Epithelial cell of proximal tubule (primary cell): ENCODE results near the gene GPC1. TPM values are rescaled to one million over a fixed set of nuclear protein-coding genes. Genes with fewer than 3 reads are reported as not detected.
A peak's percentile ranks its signal among the peaks of the same experiment; 100 is the strongest.

Experiments
- DNase-seq: peaks from one replicate; pipeline ENCODE4 v3.0.0-alpha.2; 2011; ENCODE audit warnings: low read depth
- H3K4me3 ChIP-seq: 2 replicates; pipeline ENCODE4 v1.5.1; 2011; ENCODE audit warnings: low read depth, mild to moderate bottlenecking, low read length
- total RNA-seq: library from RNA; depleted of rRNA; stranded (reverse); fragments of >200 nt; gene quantifications from 2 replicates; pipeline ENCODE4 v1.2.3, GENCODE V29; 2015
- TF ChIP-seq, protein P1 (sequence below): conservative IDR thresholded peaks from 2 replicates; pipeline ENCODE4 v1.5.1; 2012; ENCODE audit warnings: low read depth, mild to moderate bottlenecking, low read length

Gene GPC1
- total RNA-seq, 1 donor from 2014 or later: 45.4 TPM

DNA sequence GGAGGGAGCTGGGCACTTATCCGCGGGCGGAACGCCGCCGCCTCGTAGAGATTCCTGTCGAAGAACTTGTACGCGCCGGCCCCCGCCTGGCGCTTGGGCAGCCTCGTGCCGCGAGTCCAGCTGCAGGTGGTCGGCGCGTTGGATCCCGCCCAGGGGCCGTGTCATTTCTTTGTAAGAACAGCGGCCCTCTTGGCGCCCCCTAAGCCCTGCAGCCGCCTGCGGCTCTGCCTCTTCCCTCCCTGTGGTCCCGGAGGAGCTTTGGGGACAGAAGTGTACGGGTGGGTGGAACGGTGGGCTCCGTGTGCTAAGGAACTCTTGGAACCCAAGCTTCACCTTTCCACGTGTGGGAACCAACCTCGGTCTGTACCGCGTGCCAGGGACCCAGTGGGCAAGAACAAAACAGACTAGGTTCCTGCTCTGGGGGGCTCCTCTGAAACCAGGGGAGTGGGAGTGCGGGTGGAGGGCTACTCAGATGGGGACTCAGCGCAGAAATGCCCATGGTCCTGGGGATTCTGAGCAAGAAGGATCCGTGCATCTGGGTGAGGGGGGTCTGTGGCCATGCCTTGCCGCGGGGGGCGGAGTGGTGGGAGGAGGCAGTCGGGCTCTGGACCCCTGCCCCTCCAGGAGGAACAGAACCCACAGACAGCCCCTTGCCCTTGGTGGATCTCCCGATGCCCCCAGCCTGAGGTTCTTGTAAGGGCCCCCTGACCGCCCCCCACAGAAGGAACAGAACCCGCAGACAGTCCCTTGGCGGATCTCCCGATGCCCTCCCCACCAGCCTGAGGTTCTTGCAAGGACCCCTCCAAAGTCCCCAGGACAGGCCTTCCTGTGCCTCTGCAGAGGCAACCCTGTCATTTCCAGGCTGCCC is 1.5 kb downstream of the GPC1 start:
- no peak for DNase-seq
- peak overlapping the region; percentile 67 for H3K4me3 ChIP-seq
- TF ChIP-seq, protein P1, sequence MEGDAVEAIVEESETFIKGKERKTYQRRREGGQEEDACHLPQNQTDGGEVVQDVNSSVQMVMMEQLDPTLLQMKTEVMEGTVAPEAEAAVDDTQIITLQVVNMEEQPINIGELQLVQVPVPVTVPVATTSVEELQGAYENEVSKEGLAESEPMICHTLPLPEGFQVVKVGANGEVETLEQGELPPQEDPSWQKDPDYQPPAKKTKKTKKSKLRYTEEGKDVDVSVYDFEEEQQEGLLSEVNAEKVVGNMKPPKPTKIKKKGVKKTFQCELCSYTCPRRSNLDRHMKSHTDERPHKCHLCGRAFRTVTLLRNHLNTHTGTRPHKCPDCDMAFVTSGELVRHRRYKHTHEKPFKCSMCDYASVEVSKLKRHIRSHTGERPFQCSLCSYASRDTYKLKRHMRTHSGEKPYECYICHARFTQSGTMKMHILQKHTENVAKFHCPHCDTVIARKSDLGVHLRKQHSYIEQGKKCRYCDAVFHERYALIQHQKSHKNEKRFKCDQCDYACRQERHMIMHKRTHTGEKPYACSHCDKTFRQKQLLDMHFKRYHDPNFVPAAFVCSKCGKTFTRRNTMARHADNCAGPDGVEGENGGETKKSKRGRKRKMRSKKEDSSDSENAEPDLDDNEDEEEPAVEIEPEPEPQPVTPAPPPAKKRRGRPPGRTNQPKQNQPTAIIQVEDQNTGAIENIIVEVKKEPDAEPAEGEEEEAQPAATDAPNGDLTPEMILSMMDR: no peak

DNA sequence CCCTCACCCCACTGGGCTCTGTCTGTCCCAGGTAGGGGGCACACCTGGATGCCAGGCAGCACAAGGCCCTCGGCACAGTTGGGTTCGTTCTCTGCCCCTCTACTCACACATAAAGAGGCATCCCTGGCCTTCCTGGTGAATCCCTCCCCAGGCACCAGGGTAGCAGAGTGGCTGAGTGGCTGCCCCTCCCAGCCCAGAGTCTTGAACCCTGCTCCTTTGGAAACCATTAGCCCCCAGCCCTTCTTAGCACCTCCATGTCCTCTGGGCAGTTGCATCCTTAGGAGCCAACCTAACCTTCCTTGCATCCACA is 2.0 kb downstream of the GPC1 start:
- TF ChIP-seq, protein P1: no peak
- DNase-seq: no peak
- H3K4me3 ChIP-seq: peak overlapping the region; percentile 67

DNA sequence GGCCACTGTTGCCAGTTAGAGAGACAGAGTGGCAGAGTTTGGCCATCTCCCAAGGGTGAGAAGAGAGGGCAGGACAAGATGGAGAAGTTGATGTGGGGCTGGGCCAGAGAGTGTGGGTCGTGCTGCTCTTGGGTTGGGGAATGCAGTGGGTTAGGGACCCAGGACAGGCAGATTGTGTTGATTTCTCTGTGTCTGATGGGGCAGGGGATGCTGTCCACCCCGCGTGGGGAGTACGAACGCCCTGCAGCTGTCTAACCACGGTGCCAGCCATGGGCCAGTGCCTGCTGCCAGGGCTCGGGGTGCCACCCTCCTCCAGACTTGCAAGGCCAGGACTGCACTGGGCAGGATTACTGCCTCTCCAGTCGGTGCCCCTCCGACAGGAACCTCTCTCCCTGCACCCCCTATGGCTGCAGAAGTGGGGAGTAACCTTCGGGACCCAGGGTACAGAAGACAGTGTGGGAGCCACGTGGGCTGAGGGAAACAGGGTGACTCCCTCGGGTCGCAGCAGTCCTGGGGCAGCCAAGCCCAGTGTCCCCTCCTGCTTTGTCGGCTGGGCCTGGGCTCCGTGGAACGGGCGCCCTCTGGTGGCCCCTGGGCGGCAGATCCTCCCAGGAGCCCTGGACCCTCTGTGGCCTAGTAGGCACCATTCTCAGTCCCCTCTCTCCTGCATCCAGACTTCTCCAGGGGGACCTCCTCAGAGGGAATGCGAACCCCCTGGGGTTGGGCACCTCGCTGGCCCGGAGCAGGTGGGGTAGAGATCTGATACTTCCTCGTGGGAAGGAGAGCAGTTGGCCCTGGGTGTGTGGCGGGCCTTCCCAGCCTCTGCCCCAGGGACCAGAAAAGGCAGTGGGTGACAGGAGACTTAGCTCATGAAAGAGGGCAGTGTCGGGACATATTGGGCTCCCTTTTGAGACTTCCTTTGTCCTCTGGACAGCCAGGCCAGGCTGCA is 2.7 kb downstream of the GPC1 start:
- H3K4me3 ChIP-seq: peak overlapping the region; percentile 34
- DNase-seq: no peak
- TF ChIP-seq, protein P1: peak; percentile 88

DNA sequence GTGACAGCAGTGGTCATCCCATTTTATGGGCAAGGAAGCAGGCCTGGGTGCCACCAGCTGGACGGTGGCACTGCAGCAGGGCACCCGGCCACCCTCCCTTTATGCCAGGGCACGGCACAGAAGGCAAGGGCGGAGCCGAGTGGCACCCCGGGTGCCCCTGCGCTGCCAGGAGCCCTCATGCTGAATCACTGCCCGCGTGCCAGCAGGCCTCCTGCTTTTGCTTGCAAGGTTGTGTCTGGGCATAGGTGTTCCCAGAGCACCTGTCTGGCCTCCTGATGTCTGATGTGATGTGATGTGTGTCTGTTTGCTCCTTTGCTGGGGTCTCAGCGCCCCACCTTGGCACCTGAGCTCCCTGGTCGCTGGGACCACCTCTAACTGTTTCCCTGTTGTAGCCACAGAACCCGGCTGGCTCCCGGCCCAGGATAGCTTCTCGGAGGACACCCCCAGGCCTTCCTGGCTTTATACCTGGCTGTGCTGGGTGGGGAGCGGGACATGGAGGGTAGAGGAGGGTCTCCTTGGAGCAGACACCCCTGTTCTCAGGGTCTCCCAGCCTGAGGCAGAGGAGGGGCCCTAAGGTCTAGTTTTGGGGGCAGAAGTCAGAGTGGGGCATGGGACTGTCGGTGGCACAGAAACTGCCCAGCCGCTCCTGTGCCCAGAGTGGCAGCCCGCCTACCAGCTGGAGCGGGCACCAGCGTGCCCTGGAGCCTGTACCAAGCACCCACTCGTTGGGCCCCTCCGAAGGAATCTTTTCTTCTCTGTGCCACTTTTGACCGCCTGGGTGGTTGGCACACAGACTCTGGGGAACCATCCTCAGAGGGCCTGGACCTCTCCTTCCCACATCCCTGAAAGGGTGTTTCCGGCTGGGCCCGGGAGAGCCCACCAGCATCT is 3.6 kb downstream of the GPC1 start:
- no peak for DNase-seq
- no peak overlapping the region for H3K4me3 ChIP-seq
- TF ChIP-seq, protein P1: no peak

DNA sequence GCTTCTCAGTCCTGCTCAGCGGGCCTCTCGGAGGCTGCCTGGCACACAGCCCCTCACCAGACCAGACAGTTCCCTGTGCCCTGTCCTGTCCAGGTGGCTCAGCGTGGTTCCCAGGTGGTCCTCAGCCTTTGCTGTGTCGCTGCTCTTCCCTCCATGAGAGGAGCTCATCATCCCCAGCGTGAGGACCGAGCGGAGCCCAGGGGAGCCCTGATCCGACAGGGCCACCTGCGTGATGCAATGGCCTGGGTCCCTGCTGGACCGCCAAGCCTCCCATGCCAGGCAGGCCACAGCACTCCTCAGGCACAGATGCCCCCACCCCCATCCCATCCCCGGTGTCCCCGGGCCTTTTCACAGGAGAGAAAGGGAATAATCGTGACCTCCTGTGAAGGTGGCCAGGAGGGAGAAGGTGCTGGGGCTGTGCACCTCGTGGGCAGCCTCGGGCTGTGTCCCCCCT is 4.3 kb downstream of the GPC1 start:
- TF ChIP-seq, protein P1: no peak
- H3K4me3 ChIP-seq: no peak overlapping the region
- no peak for DNase-seq

DNA sequence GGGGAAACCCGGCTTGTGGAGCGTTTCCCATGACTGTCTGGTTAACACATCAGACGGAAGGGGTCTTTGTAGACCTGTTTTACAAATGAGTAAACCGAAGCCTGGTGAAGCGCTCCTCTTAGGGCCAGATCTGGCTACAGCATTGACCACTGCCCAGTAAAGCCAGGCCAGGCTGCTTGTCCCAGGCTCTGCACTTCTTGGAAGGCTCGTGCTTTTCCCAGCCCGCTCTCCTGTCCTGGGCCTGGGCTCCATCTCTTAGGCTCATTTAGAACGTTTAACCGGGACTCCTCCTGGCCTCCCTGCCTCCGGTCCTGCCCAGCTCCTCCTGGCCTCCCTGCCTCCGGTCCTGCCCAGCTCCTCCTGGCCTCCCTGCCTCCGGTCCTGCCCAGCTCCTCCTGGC is 4.8 kb downstream of the GPC1 start:
- TF ChIP-seq, protein P1: no peak
- no peak for DNase-seq

More for the DNA sequence above, 4.8 kb downstream of the GPC1 start:
- no peak overlapping the region for H3K4me3 ChIP-seq
